ENCODE data around the gene MRPL54. TPM values are rescaled to one million over a fixed set of nuclear protein-coding genes. Genes with fewer than 3 reads are reported as not detected.

MRPL54 gene
- polyA plus RNA-seq, 1 donor (not counting 4 experiments of a cell fraction or from before 2014, with no cell fraction given), result 27.0 TPM

DNA sequence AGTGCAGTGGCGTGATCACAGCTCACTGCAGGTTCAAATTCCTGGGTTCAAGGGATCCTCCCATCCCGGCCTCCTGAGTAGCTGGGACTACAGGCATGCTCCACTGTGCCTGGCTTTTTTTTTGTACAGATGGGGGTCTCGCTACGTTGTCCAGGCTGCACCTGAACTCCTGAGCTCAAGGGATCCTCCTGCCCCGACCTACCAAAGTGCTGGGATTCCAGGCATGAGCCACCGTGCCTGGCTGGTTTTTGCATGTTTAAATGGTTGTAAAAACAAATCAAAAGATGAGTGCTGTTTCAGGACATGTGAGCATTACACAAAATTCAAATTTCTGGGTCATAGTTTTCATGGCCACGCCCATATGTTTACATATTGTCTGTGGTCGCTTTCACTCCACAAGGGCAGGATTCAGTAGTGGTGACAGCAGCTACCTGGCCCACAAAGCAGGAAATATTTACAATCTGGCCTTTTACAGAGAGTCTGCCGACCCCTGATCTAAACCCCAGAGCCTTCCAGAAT, 18.4 kb downstream of the MRPL54 start:
- Histone ChIP-seq H3K4me1 (ENCODE audit: control insufficient read depth, extremely low read depth, insufficient read depth, low read length) (no peaks in the 10 kb centered on the region), H4K20me1 (ENCODE audit: control insufficient read depth, extremely low read depth, insufficient read depth, low read length) (no peaks in the 10 kb centered on the region), H3K9me1 (ENCODE audit: control insufficient read depth, extremely low read depth, insufficient read depth, low read length) (no peaks in the 10 kb centered on the region), H3K4me2 (ENCODE audit: control insufficient read depth, extremely low read depth, insufficient read depth, low read depth, low read length) (no peak overlapping the region), H3K9me3 (ENCODE audit: control insufficient read depth, low read depth, low read length) (peaks cover 6% of the 10 kb centered on the region), H3K79me2 (ENCODE audit: control insufficient read depth, insufficient read depth, low read length) (no peaks in the 10 kb centered on the region), H3K27ac (ENCODE audit: control insufficient read depth, insufficient read depth, low read length) (no peak overlapping the region), H3K36me3 (ENCODE audit: control insufficient read depth in 2 of 2, extremely low read depth in 1 of 2, insufficient read depth in 2 of 2, low read length in 2 of 2) (no peaks in the 10 kb centered on the region), H2AFZ (ENCODE audit: control insufficient read depth, low read length) (no peak overlapping the region), H3K27me3 (ENCODE audit: control insufficient read depth, extremely low read depth, insufficient read depth, low read length) (peaks cover 20% of the 10 kb centered on the region), H3K9ac (ENCODE audit: control insufficient read depth, extremely low read depth, insufficient read depth, low read length) (no peak overlapping the region), H3K4me3 (ENCODE audit: control insufficient read depth in 2 of 3, extremely low read depth in 1 of 3, insufficient read depth in 2 of 3, low read depth in 1 of 3, low read length in 3 of 3) (no peak overlapping the region)
- FAIRE-seq, result no peak
- dilution Hi-C loops (cut with MboI; ENCODE audit: extremely low pct_ligation_motif_present, low sequenced_read_pairs), result no loop called here
- TF ChIP-seq CTCF (optimal IDR thresholded peaks at IDR 0.05 in 1 of 3, IDR thresholded peaks at IDR 0.05 in 1 of 3, conservative IDR thresholded peaks at IDR 0.05 in 1 of 3; ENCODE audit: extremely low read depth in 1 of 3, insufficient read depth in 2 of 3, low read length in 3 of 3) (no peak), EZH2 (IDR thresholded peaks at IDR 0.05; ENCODE audit: low read length) (no peak)
- DNase-seq (ENCODE audit: low read depth, low spot score), result no peak

GRCh38 chr19:3781603-3782002, 19.1 kb downstream of the MRPL54 start:
- no peak overlapping the region for H3K9ac ChIP-seq (ENCODE audit: control insufficient read depth, extremely low read depth, insufficient read depth, low read length)

More at GRCh38 chr19:3781603-3782002, 19.1 kb downstream of the MRPL54 start:
- Histone ChIP-seq H3K9me3 (ENCODE audit: control insufficient read depth, low read depth, low read length) (peaks cover 6% of the 10 kb centered on the region), H2AFZ (ENCODE audit: control insufficient read depth, low read length) (no peak overlapping the region), H3K9me1 (ENCODE audit: control insufficient read depth, extremely low read depth, insufficient read depth, low read length) (no peaks in the 10 kb centered on the region), H3K4me3 (ENCODE audit: control insufficient read depth in 2 of 3, extremely low read depth in 1 of 3, insufficient read depth in 2 of 3, low read depth in 1 of 3, low read length in 3 of 3) (no peak overlapping the region), H4K20me1 (ENCODE audit: control insufficient read depth, extremely low read depth, insufficient read depth, low read length) (no peaks in the 10 kb centered on the region), H3K36me3 (ENCODE audit: control insufficient read depth in 2 of 2, extremely low read depth in 1 of 2, insufficient read depth in 2 of 2, low read length in 2 of 2) (no peaks in the 10 kb centered on the region), H3K4me1 (ENCODE audit: control insufficient read depth, extremely low read depth, insufficient read depth, low read length) (no peaks in the 10 kb centered on the region), H3K27me3 (ENCODE audit: control insufficient read depth, extremely low read depth, insufficient read depth, low read length) (peaks cover 24% of the 10 kb centered on the region), H3K79me2 (ENCODE audit: control insufficient read depth, insufficient read depth, low read length) (no peaks in the 10 kb centered on the region), H3K4me2 (ENCODE audit: control insufficient read depth, extremely low read depth, insufficient read depth, low read depth, low read length) (no peak overlapping the region), H3K27ac (ENCODE audit: control insufficient read depth, insufficient read depth, low read length) (no peak overlapping the region)
- dilution Hi-C loops (cut with MboI; ENCODE audit: extremely low pct_ligation_motif_present, low sequenced_read_pairs), result no loop called here
- no peak for TF ChIP-seq EZH2 (IDR thresholded peaks at IDR 0.05; ENCODE audit: low read length)
- no peak for TF ChIP-seq CTCF (optimal IDR thresholded peaks at IDR 0.05 in 1 of 3, IDR thresholded peaks at IDR 0.05 in 1 of 3, conservative IDR thresholded peaks at IDR 0.05 in 1 of 3; ENCODE audit: extremely low read depth in 1 of 3, insufficient read depth in 2 of 3, low read length in 3 of 3)
- DNase-seq (ENCODE audit: low read depth, low spot score), result no peak
- no peak for FAIRE-seq

All from keratinocyte (primary cell).